DMS53 treated with DMSO at 0.1 percent for 48 hours (cell line): Measurements from ENCODE around the gene ARHGEF4.
"Not testable (repeated sequence)": the region's sequence is repeated elsewhere in the genome, so short reads cannot be mapped to it uniquely, and the experiment has no call there.

Experiments used
- DNase-seq: peaks from one replicate; lab custom pipeline; 2025; ENCODE audit not compliant: unreplicated experiment; lab: John Stamatoyannopoulos, UW

The ARHGEF4 gene

DNA sequence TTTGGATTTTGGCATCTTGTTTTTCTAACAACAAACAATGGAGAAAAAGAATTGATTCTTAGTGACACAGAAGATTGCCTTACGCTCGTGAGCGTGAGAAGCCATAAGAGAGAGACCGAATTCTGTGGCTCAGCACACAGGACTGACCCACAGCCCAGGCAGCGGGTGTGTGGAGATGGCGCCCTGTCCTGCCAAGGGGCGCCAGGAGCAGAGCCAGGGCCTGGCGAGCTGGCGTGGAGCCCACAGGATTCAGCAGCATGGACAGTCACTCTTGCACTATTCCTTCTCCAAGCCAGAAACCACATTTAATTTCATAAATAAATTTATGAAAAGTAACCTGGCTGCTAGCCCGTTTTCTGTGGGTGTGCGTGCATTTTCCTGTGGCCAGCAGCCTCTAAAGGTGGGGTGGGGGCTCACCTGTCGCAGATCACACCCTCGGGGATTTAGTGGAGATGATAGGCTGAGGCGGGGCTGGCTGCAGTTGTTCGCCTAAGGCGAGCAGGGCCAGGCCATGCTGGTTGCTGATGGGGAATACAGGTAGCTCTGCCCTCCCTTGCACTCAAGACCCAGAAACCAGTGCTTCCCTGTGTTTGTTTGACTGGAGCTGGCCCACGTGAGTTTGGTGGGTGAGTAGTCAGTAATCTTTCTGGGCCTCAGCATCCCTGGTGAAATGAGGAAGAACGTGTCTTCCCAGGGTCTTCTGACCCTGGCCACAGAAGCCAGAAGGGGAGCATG lies 210.4 kb downstream of the ARHGEF4 start:
- no peak for DNase-seq

DNA sequence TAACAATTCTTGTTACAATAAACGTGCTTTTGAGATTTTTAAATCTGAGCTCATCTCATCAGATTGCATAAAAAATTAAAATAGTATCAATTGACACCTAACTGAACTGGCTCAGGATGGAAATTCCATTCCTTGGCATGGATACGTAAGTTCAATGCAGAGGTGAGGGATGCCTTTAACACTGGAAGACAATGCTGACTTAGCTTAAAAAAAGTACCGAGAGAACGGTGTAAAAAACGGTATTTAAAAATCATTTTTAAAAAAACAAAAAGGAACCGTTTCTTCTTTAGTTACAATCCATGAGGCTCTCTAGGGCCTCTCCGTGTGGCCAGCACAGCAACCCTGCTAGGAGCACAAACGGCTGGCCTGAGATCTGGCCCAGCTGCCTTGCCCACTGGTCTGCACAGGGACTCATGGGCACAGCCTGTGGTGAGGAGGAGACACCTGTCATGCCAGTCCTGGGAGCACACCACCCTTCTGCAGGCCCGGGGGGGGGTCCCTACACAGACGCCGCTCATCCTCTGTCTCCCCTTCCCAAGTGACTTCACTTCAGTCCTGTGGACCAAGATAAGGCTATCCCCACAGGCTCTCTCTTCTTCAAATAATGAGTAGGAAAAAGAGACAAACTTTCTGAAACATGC lies 211.3 kb downstream of the ARHGEF4 start:
- DNase-seq = no peak

DNA sequence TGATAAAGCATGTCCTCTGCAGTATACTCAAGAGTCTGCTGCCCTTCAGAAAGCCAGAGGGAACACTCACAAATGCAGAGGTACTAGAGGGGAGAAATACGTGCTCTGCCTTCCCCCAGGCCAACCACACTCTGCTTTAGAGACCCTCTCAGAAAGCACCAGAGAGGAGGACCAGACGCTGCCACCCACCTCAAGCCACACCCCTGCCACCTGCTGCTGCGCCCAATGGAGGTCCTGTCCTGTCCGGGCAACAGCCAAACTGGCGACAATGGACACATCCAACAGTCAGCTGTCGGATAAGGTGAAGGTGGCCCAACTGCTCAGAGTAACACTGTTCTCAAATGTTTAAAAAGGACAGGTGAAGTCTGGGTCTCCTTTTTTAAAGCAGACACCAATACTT lies 211.9 kb downstream of the ARHGEF4 start:
- no peak for DNase-seq

- DNase-seq = no peak
These were observed 212.5 kb downstream of the ARHGEF4 start for GRCh38 chr2:131049150-131049718.

GRCh38 chr2:131050896-131051295 lies 214.2 kb downstream of the ARHGEF4 start:
- no peak for DNase-seq

GRCh38 chr2:131052741-131053263 lies 216.1 kb downstream of the ARHGEF4 start:
- DNase-seq = no peak

DNA sequence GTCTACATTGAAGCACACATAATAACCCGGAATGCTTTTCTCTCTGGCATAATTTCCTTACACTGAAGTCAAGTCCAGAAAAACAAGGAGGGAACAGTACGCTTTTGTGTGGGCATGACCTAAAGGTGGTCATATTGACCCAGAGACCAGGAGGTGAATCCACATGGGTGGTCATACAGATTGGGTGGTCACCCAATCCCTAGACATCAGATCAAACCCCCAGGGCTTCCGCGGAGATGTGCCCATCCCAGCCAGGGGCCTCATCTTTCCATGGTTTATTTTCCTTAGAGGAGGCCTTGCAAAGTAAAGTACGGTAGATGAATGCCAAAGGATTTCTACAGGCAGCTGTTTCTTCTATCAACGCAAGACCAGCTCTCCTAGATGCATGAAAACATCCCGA lies 217.8 kb downstream of the ARHGEF4 start:
- no peak for DNase-seq

- no peak for DNase-seq
These were observed 218.7 kb downstream of the ARHGEF4 start for GRCh38 chr2:131055169-131056065.

GRCh38 chr2:131056204-131056931 lies 219.7 kb downstream of the ARHGEF4 start:
- no peak for DNase-seq

- DNase-seq = no peak
These were observed 220.2 kb downstream of the ARHGEF4 start for GRCh38 chr2:131056932-131057287.

- DNase-seq = no peak
These were observed 221.6 kb downstream of the ARHGEF4 start for GRCh38 chr2:131058214-131058843.

DNA sequence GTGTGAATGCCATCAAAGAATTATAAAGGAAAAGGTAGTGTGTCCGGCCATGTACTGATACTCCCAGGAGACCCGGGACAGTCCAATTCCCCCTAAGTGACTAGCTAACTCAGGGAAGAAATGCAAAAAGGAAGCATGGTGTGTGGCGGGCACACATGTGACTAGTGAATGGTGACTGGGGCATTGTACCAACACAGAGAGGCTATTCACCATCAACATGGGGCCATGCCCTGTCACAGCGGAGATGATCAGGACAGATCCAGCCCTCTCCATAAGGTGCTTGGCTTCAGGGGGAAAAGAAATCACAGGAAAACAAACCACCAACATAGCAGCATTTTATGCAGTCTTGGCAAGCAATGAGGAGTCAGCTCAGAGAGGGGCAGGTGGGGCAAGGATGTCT lies 222.2 kb downstream of the ARHGEF4 start:
- DNase-seq = no peak

- DNase-seq = no peak
These were observed 227.0 kb downstream of the ARHGEF4 start for GRCh38 chr2:131063501-131064283.

GRCh38 chr2:131064589-131065512 lies 228.1 kb downstream of the ARHGEF4 start:
- DNase-seq = no peak

- no peak for DNase-seq
These were observed 230.9 kb downstream of the ARHGEF4 start for GRCh38 chr2:131067465-131068125.

DNA sequence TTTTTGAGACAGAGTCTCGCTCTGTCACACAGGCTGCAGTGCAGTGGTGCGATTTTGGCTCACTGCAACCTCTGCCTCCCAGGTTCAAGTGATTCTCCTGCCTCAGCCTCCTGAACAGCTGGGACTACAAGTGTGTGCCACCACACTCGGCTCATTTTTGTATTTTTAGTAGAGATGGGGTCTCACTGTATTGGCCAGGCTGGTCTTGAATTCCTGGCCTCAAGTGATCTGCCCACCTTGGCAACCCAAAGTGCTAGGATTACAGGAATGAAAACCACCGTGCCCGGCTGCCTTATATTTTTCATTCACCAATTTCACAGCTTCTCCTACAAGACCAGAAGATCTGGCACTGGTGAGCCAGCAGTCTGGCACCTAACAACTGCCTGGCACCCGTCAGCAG lies 231.5 kb downstream of the ARHGEF4 start:
- not testable (repeated sequence) for DNase-seq

- not testable (repeated sequence) for DNase-seq
These were observed 238.9 kb downstream of the ARHGEF4 start for GRCh38 chr2:131075578-131075977.

GRCh38 chr2:131076707-131077106 lies 240.0 kb downstream of the ARHGEF4 start:
- DNase-seq = no peak
